IPS-15b (cell line): Measurements from ENCODE around the gene ARHGAP11B.
"Not testable (repeated sequence)": the region's sequence is repeated elsewhere in the genome, so short reads cannot be mapped to it uniquely, and the experiment has no call there.

Experiments
- H3K27me3 ChIP-seq: one replicate; pipeline ENCODE4 v1.6.1; 2013; ENCODE audit warnings: low read length; ENCODE audit not compliant: control insufficient read depth, insufficient read depth
- H3K36me3 ChIP-seq: one replicate; pipeline ENCODE4 v1.6.1; 2013; ENCODE audit warnings: low read length; ENCODE audit not compliant: control insufficient read depth, insufficient read depth
- H3K4me1 ChIP-seq: one replicate; pipeline ENCODE4 v1.6.1; 2013; ENCODE audit warnings: mild to moderate bottlenecking, low read length; ENCODE audit not compliant: control insufficient read depth, insufficient read depth
- H3K4me3 ChIP-seq: one replicate; pipeline ENCODE4 v1.5.1; 2013; ENCODE audit warnings: low read depth, low read length
- H3K9ac ChIP-seq: one replicate; pipeline ENCODE4 v1.6.1; 2013; ENCODE audit warnings: low read depth, mild to moderate bottlenecking, low read length
- H3K9me3 ChIP-seq: one replicate; pipeline ENCODE4 v1.6.1; 2013; ENCODE audit warnings: mild to moderate bottlenecking, low read length; ENCODE audit not compliant: control insufficient read depth, insufficient read depth

The ARHGAP11B gene

DNA sequence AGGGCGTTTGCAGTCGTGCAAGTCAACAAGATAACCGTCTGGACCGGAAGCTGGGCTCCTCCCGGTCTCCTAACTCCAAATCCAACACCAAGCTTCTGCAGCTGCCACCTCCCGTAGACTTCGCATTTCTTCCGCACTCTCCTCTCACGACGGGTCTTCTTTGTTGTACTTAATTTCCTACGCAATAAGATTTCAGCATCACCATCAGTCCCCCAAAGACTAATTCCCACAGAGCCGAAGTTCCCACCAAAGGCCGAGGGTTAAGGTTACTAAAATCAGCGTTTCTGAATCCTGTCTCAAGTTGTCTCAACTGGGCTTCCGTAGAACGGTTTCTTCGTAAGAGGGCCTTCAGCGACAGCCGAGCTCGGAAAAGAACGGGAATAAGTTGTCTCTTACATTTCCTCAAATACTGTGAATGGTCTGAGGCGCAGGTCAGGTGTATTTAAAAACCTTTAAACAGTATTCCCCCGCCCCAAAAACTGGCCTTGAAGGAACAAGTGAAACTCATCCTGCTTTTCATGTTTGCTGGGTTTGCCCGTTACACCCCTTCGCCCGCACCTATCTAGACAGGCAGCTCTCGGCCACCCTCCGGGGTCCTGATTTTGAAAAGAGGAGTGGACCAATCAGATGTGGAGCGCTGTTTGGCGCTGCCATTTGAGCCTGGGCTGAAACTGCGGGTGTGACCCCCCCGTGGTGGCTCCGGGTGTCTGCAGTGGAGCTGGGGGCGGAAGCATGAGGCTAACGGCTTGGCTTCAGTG lies at the start of gene ARHGAP11B:
ARHGAP11B (plus strand) TSS at position 693 of the 758 bp plus-strand sequence.
- H3K27me3 ChIP-seq, H3K36me3 ChIP-seq, H3K4me1 ChIP-seq, H3K9me3 ChIP-seq: not testable (repeated sequence)
- peak within 1 kb of the TSS; percentile 47 for H3K4me3 ChIP-seq
- H3K9ac ChIP-seq, result peak within 1 kb of the TSS; percentile 56

DNA sequence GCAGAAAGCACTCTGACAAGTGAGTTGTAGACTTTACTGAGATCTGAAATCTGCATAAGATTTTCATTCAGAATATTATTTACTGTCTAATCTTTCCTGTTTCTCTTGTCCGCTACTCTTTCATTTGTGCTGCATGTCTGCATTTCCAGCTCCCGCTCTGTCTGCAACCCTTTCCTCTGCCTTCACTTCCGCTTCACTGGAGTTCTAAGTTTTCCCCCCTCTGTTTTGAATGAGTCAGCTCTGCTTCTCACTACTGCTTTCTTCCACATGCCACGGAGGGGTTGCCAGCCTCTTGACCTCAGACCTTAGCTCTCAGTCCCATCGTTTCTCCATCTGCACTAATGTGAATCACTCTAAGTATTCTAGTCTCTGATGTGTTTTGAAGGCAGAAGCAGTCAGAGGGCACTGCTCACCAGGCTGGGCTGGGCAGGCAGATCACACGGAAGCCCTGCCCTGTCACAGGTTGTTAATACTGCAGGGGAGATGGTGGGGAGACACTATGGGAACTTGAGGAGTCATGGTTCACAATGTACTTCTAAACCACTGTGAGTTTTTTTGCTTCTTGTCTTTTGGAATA lies 46.4 kb upstream of the ARHGAP11B start:
- H3K36me3 ChIP-seq, H3K9ac ChIP-seq, H3K9me3 ChIP-seq, H3K4me3 ChIP-seq, H3K4me1 ChIP-seq, H3K27me3 ChIP-seq: not testable (repeated sequence)

DNA sequence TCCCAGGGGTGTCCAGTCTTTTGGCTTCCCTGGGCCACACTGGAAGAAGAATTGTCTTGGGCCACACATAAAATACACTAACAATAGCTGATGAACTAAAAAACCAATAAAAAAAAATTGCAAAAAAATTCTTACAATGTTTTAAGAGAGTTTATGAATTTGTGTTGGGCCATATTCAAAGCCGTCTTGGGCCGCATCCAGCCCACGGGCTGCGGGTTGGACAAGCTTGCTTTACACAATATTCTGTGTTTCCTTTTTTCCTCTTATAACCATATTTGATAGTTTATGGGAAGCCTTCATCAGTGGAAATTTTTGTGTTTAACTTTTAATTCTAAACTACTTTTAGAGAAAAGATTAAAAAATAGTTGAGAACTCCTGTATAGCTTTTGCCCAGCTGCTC lies 45.2 kb upstream of the ARHGAP11B start:
- H3K4me1 ChIP-seq, H3K27me3 ChIP-seq, H3K4me3 ChIP-seq, H3K9me3 ChIP-seq, H3K9ac ChIP-seq, H3K36me3 ChIP-seq: not testable (repeated sequence)

DNA sequence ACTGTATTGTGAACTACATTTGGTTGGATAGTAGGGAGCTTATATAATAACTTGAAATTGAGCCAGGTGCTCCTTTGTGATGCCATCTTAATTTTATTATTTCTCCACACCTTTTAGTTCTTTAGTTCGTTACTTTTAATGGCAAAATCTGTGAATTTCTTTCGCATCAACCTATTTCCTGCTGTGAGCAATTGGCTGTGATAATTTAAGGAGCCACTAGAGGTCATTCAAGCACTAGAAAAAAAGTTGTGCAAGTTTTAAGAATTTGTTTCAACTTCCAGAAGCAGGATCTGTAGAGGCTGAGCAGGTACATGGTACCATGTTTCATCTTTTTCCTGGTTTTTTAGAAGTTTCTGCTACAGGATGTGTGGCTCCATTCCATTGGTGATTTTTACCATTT lies 27.0 kb upstream of the ARHGAP11B start:
- not testable (repeated sequence) for H3K9ac ChIP-seq, H3K4me3 ChIP-seq, H3K36me3 ChIP-seq, H3K4me1 ChIP-seq, H3K27me3 ChIP-seq, H3K9me3 ChIP-seq

DNA sequence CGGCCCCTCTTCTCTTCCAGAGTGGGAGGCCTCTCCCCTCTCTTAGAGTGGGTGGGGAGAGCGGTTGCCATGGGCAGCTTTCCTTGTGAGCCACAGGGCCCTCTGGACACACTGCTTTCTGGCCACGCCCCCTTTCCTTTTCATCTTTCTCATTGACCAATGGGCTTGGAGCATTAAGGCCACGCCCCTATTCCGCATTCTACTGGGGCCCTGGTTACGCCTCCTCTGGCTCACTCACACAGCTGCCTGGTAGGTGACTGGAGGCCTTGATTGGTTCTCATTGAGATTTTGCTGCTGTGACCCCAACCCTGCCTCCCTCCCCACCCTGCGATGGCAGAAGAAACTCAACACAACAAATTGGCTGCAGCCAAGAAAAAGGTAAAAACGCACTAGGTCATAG lies 22.1 kb upstream of the ARHGAP11B start, which contains the start of gene GOLGA8H:
GOLGA8H (plus strand) TSS at position 233 of the 400 bp plus-strand sequence; CDS start at position 331, 98 bp downstream.
- not testable (repeated sequence) for H3K4me1 ChIP-seq, H3K9me3 ChIP-seq, H3K9ac ChIP-seq, H3K36me3 ChIP-seq, H3K4me3 ChIP-seq, H3K27me3 ChIP-seq

DNA sequence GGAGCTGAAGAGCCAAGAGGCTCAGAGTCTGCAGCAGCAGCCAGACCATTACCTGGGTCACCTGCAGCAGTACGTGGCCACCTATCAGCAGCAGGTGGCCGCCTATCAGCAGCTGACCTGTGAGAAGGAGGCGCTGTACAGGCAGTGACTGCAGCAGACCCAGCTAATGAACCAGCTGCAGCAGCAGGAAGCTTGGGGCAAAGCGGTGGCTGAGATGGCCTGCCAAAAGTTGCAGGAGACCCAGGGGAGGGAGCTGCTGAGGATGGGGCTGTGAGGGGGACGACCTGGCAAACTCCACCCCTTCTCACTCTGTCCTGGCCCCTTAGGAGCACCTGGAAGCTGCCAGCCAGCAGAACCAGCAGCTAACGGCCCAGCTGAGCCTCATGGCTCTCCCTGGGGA lies 13.7 kb upstream of the ARHGAP11B start:
- H3K36me3 ChIP-seq, result not testable (repeated sequence)

DNA sequence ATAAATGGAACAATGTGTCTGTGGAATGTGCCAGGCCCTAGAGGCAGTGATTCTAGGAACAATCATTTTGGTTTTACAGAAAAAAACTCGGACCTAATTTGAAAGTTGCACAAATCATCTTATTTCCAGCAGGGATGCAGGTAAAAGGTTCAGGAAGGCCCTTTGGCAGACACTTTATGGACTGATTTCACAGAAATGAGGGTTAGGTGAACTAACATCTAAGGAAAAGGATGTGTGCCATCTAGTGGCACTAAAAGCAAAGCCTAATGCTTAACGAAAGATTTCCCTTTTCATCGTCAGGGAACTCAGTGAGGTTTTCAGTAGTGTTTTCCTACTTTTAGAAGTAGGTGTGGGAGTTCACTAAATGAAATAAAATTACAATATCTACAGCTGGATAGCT lies 4.6 kb upstream of the ARHGAP11B start:
- not testable (repeated sequence) for H3K4me1 ChIP-seq, H3K36me3 ChIP-seq, H3K9me3 ChIP-seq, H3K9ac ChIP-seq, H3K4me3 ChIP-seq, H3K27me3 ChIP-seq

More for the DNA sequence above, 13.7 kb upstream of the ARHGAP11B start:
- not testable (repeated sequence) for H3K4me3 ChIP-seq, H3K4me1 ChIP-seq, H3K9ac ChIP-seq, H3K27me3 ChIP-seq, H3K9me3 ChIP-seq

DNA sequence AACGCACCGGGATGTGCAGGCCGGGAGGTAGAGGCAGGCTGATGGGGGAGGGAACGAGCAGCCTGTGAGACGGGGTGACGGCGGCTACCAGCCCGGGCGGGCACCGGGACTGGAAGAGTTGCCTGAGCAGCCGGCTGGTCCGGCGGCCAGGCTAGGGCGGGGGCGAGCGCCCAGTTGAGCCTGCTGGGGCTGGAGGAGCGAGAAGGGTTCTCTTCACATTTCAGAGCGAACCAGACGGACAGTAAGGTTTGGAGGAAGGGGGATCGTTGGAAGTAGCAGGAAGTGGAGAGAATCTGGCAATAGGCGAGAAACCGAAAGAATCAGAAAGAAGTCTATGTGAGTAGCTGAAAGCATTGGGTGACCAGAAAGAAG lies 252 bp downstream of the ARHGAP11B start:
- Histone ChIP-seq H3K9ac (peak overlapping the region; percentile 56), H3K4me3 (peak overlapping the region; percentile 47)
- H3K27me3 ChIP-seq, H3K9me3 ChIP-seq, H3K4me1 ChIP-seq, H3K36me3 ChIP-seq: not testable (repeated sequence)

DNA sequence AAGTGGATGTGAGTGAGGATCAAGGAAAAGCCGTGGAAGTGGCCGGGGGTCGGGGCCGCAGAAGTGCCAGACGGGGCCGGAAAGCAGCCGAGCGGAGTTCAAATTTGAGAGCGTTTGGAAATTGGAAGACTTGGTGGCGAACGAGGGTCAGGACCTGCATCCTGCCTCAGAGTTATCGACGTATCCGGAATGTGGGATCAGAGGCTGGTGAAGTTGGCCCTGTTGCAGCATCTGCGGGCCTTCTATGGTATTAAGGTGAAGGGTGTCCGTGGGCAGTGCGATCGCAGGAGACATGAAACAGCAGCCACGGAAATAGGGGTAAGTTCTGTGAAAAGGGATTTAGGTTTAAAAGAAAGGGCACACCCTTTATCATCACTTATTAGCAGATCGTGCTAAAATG lies 704 bp downstream of the ARHGAP11B start:
- not testable (repeated sequence) for H3K9ac ChIP-seq, H3K27me3 ChIP-seq, H3K36me3 ChIP-seq, H3K4me1 ChIP-seq, H3K9me3 ChIP-seq
- H3K4me3 ChIP-seq, result peak overlapping the region; percentile 47

DNA sequence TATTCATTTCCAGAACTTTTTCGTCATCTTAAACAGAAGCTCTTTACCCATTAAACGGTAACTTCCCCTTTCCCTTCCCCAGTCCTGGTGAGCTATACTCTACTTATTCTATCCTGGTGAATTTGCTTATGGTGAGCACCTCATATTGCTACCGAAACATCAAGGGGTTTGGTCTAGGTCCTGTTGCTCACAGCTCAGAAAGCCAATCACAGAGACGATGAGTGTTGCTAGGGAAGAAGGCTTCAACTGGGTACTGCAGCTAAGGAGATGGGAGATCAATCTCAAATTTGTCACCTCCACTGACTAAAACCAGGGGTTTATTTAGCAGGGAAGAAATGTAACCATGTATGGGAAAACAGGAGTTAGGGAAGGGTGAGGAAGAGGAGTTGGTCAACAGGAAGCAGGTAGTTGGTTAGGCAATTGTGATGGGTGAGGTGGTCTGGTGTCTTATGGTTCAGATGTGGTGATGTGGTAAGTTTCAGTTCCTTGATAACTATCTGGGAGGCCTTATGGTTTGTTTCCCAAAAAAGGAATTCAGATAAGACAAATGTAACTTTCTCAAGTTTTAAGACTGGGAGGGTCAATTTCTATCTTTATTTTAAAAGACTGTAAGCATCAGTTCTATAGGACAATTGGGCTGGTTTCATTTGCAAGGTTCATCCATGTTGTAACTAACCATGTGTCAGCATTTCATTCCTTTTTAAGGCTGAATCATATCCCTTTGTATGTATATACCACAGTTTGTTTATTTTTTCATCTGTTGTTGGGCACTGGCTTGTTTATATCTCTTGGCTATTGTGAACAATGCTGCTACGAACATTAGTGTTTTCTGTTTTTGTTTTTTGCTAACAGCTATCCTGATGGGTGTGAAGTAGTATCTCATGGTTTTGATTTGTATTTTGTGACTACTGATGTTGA lies 24.3 kb downstream of the ARHGAP11B start:
- H3K4me1 ChIP-seq, result no peaks in the 10 kb centered on the region
- no peak overlapping the region for H3K9ac ChIP-seq
- no peaks in the 10 kb centered on the region for H3K9me3 ChIP-seq
- no peak overlapping the region for H3K4me3 ChIP-seq
- H3K36me3 ChIP-seq, result no peaks in the 10 kb centered on the region
- no peaks in the 10 kb centered on the region for H3K27me3 ChIP-seq

DNA sequence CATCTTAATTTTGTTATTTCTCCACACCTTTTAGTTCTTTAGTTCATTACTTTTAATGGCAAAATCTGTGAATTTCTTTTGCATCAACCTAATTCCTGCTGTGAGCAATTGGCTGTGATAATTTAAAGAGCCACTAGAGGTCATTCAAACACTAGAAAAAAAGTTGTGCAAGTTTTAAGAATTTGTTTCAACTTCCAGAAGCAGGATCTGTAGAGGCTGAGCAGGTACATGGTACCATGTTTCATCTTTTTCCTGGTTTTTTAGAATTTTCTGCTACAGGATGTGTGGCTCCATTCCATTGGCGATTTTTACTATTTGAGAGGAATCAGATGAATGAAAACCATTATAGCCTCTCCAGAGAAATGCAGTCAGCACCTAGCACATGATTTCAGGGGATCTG lies 35.2 kb downstream of the ARHGAP11B start:
- not testable (repeated sequence) for H3K4me3 ChIP-seq, H3K9ac ChIP-seq, H3K27me3 ChIP-seq, H3K9me3 ChIP-seq, H3K4me1 ChIP-seq, H3K36me3 ChIP-seq

DNA sequence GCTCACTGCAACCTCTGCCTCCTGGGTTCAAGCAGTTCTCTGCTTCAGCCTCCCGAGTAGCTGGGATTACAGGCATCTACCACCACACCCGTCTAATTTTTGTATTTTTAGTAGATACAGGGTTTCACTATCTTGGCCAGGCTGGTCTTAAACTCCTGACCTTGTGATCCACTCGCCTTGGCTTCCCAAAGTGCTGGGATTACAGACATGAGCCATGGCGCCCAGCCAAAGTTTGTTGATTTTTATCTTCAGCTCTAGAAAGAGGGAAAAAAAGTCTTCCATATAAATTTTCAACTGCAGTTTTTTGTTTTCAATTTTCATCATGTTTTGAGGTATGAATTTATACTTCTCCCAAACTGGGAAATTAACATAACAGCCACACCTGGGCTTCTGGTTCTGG lies 43.7 kb downstream of the ARHGAP11B start:
- H3K4me1 ChIP-seq, H3K9me3 ChIP-seq, H3K9ac ChIP-seq, H3K36me3 ChIP-seq, H3K4me3 ChIP-seq, H3K27me3 ChIP-seq: not testable (repeated sequence)
